Spleen (tissue), 11 donors: ENCODE data around the gene CACNA1C. TPM values are rescaled to one million over a fixed set of nuclear protein-coding genes. Genes with fewer than 3 reads are reported as not detected.

ENCODE experiments used
- DNase-seq: peaks from one replicate; pipeline ENCODE4 v3.0.0-alpha.2; 2020
- H3K27ac ChIP-seq, 8 donors: fragments of 200-600 bp; sonication (generic) in 7 of 8; 1 replicate in 4 of 8; 2 replicates in 4 of 8; pipeline versions ENCODE4 v1.5.0 to v1.8.0; 2016 to 2021; ENCODE audit warnings: inconsistent platforms in 4 of 8, mild to moderate bottlenecking in 4 of 8, moderate library complexity in 1 of 8
- H3K27me3 ChIP-seq, 7 donors: fragments of 200-600 bp; sonication (generic) in 6 of 7; replicated peaks in 1 of 7; 1 replicate in 4 of 7; 2 replicates in 3 of 7; pipeline versions ENCODE4 v1.5.0 to v1.8.0; 2016 to 2021; ENCODE audit warnings: inconsistent platforms in 3 of 7, mild to moderate bottlenecking in 1 of 7
- H3K36me3 ChIP-seq, 6 donors: fragments of 200-600 bp; sonication (generic) in 5 of 6; 1 replicate in 4 of 6; 2 replicates in 2 of 6; pipeline versions ENCODE4 v1.5.0 to v1.8.0; 2016 to 2021; ENCODE audit warnings: inconsistent platforms in 2 of 6
- H3K4me1 ChIP-seq, 6 donors: fragments of 200-600 bp; sonication (generic) in 5 of 6; 1 replicate in 3 of 6; 2 replicates in 3 of 6; pipeline versions ENCODE4 v1.5.0 to v1.8.0; 2016 to 2021; ENCODE audit warnings: inconsistent platforms in 3 of 6
- H3K4me3 ChIP-seq, 8 donors: fragments of 200-600 bp; sonication (generic) in 7 of 8; 1 replicate in 4 of 8; 2 replicates in 4 of 8; pipeline versions ENCODE4 v1.5.0 to v1.8.0; 2016 to 2021; ENCODE audit warnings: inconsistent platforms in 4 of 8, mild to moderate bottlenecking in 4 of 8, moderate library complexity in 2 of 8
- H3K9me3 ChIP-seq, 8 donors: fragments of 200-600 bp; sonication (generic) in 7 of 8; 1 replicate in 4 of 8; 2 replicates in 4 of 8; pipeline versions ENCODE4 v1.5.0 to v1.8.0; 2016 to 2021; ENCODE audit warnings: inconsistent platforms in 4 of 8
- POLR2A ChIP-seq, 3 donors: fragments of 450-650 bp; IDR thresholded peaks; one replicate each; pipeline ENCODE4 v1.5.1; 2017; ENCODE audit warnings: antibody characterized with exemption in 3 of 3, mild to moderate bottlenecking in 1 of 3
- POLR2AphosphoS5 ChIP-seq, 3 donors: sonication (generic); formaldehyde crosslinking; IDR thresholded peaks; one replicate each; pipeline ENCODE4 v1.5.1; 2017; ENCODE audit warnings: antibody characterized with exemption in 3 of 3
- WGBS, 5 donors: extraction: QIAGEN DNeasy Blood & Tissue Kit in 3 of 5; methylation state at CpG; one replicate each; pipeline versions ENCODE4 v1.1.5 to v1.1.7; 2013 to 2018; 5-methylcytosine and 5-hydroxymethylcytosine counted together
- intact Hi-C: fragments of 100-400 bp; cut with DNase I; formaldehyde crosslinking; loops from one replicate; pipeline ENCODE4 v1.15.0; 2023; ENCODE audit warnings: low total_unique reads
- polyA plus RNA-seq, 3 donors: library from polyadenylated mRNA; stranded (reverse); fragments of 200-250 nt; gene quantifications; one replicate each; pipeline ENCODE4 v1.2.1, GENCODE V29; 2013
- total RNA-seq, 7 donors: library from RNA; depleted of rRNA in 3 of 7; stranded (reverse); fragments of >200 nt in 3 of 7; fragmentation: NEBNext Ultra II Directional in 4 of 7; extraction: Animal tissue kit (Norgen Biotek cat#: 25700) in 4 of 7; gene quantifications; one replicate each; pipeline versions ENCODE4 v1.1.0 to v1.2.1, GENCODE V29; 2016 to 2021
- TF ChIP-seq, protein P1 (sequence below), 11 experiments: fragments of 200-600 bp in 7 of 11; fragments of 450-650 bp in 4 of 11; sonication (generic) in 4 of 11; IDR thresholded peaks in 8 of 11; conservative IDR thresholded peaks in 3 of 11; 1 replicate in 7 of 11; 2 replicates in 4 of 11; pipeline versions ENCODE4 v1.4.0 to v1.8.0; 2016 to 2021; ENCODE audit warnings: antibody characterized with exemption in 11 of 11, inconsistent platforms in 4 of 11, mild to moderate bottlenecking in 1 of 11
- donor health status: healthy with polysubstance abuse.
- donor health status: DM: no; HTN: no; CAD: no; lungs with moderate emphysema.
- donor health status: DM: no; HTN: no; CAD: no.
- donor health status: Bipolar disorder and iron deficiency.
- donor health status: healthy.
- donor health status: DM: no; HTN: no; CAD: no.
- donor health status: DM: yes; HTN: yes; CAD: no.

Gene CACNA1C
- total and polyA plus RNA-seq, 10 donors, result 0.67 to 27.6 (median 18.4) TPM

DNA sequence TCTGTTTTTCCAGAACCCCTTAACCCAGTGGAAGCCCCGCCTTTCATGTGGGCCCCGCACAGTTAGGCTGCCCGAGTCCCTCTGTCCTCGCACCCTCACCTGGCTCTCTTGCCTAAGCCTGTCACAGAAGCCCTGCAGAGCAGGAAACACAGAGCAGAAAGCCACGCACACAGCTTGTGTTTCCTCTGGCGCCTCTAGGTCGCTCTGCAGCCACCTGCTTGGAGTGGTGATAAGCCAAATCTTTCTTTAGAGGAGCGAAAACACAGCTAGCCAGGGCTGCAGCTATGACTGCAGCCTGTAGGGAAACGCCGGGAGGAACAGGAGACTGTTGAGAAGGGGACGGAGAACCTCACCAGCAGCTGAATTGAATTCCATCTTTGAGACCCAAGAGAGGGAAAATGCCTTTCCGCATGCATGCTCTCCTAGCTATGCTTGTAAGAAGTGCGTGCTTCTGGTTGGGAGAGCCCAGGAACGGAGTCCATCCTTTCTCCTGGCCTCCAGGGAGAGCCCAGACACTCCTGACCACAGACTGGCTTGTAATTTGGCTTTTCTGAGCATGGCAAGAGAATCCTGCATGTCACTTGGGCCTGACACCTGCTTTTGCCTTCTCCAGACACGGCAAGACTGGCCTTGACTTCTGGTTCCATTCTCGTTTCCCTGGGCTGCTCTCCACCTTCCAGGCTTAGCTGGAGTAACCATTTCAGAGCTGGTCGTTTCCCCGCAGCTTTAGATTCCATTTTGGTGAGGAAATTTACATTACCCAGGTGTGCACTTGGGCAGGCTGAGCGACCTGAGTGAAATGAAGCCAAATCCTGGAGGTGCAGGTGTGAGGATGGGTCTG is 301.6 kb downstream of the CACNA1C start:
- TF ChIP-seq, protein P1, sequence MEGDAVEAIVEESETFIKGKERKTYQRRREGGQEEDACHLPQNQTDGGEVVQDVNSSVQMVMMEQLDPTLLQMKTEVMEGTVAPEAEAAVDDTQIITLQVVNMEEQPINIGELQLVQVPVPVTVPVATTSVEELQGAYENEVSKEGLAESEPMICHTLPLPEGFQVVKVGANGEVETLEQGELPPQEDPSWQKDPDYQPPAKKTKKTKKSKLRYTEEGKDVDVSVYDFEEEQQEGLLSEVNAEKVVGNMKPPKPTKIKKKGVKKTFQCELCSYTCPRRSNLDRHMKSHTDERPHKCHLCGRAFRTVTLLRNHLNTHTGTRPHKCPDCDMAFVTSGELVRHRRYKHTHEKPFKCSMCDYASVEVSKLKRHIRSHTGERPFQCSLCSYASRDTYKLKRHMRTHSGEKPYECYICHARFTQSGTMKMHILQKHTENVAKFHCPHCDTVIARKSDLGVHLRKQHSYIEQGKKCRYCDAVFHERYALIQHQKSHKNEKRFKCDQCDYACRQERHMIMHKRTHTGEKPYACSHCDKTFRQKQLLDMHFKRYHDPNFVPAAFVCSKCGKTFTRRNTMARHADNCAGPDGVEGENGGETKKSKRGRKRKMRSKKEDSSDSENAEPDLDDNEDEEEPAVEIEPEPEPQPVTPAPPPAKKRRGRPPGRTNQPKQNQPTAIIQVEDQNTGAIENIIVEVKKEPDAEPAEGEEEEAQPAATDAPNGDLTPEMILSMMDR (IDR thresholded peaks at IDR 0.05 in 8 of 11, conservative IDR thresholded peaks at IDR 0.05 in 3 of 11), result no peak
- intact Hi-C loops, result no loop called here
- H3K4me1 ChIP-seq, result peaks cover 0 to 56% (median 32%) of the 10 kb centered on the region in 6 donors
- DNase-seq, result peak; percentile 54
- H3K4me3 ChIP-seq, result no peak overlapping the region
- peaks cover 0 to 20% (median 0%) of the 10 kb centered on the region in 7 donors for H3K27me3 ChIP-seq
- no peaks in the 10 kb centered on the region for H3K36me3 ChIP-seq
- H3K27ac ChIP-seq, result no peak overlapping the region
- H3K9me3 ChIP-seq, result no peaks in the 10 kb centered on the region
- 46 to 60% (median 50%) methylated on average over 19 of the region's 19 CpGs for WGBS, 5 donors

DNA sequence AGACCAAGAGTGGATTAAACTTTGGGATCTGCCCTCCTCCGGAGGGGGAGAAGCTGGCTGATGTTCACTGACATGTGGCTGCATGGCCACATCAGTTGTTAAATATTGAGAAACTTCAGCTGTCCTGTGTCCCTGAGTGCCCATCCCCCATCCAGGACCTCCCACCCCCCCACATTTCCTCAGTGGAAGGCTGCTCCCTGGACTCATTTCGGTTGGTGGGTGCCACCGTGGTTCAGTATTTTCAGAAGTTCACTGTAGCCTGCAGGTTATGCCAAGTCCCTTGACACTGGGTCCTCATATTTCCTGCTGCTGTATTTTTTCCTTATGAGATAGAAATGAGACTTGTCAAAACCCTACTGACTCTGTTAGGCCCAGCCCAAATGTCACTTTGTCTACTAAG is 302.4 kb downstream of the CACNA1C start:
- intact Hi-C loops, result no loop called here
- WGBS, 5 donors, result 22 to 45% (median 32%) methylated on average over 3 of the region's 3 CpGs

DNA sequence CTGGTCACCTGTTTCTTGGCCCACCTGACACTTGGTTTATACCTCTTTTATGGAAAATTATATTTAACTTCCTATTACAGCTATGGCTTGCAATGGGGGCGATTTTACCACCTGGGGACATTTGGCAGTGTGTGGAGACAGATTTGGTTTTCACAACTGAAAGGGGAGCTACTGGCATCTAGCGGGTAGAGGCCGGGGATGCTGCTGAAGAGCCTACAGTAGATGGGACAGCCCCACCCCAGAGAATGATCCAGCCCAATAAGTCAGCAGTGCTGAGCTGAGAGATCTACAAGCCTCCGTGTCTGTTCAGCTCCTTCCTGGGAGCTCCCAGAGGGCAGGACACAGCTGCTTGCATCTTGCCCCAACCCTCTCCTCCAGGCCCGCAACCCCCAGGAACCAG is 302.8 kb downstream of the CACNA1C start:
- H3K4me3 ChIP-seq, result no peak overlapping the region
- H3K27me3 ChIP-seq, result peaks cover 0 to 20% (median 0%) of the 10 kb centered on the region in 7 donors
- 63 to 81% (median 77%) methylated on average over 5 of the region's 5 CpGs for WGBS, 5 donors
- intact Hi-C loops, result no loop called here
- no peaks in the 10 kb centered on the region for H3K9me3 ChIP-seq
- H3K27ac ChIP-seq, result no peak overlapping the region
- DNase-seq, result no peak
- TF ChIP-seq POLR2AphosphoS5 (IDR thresholded peaks at IDR 0.05) (no peak), POLR2A (IDR thresholded peaks at IDR 0.05) (no peak)
- TF ChIP-seq, protein P1 (IDR thresholded peaks at IDR 0.05 in 8 of 11, conservative IDR thresholded peaks at IDR 0.05 in 3 of 11), result no peak
- H3K4me1 ChIP-seq, result peaks cover 0 to 64% (median 36%) of the 10 kb centered on the region in 6 donors
- H3K36me3 ChIP-seq, result no peaks in the 10 kb centered on the region

More for the DNA sequence above, 302.4 kb downstream of the CACNA1C start:
- DNase-seq, result no peak
- Histone ChIP-seq H3K36me3 (no peaks in the 10 kb centered on the region), H3K27ac (no peak overlapping the region), H3K4me1 (peaks cover 0 to 62% (median 36%) of the 10 kb centered on the region in 6 donors), H3K9me3 (no peaks in the 10 kb centered on the region), H3K27me3 (peaks cover 0 to 20% (median 0%) of the 10 kb centered on the region in 7 donors), H3K4me3 (no peak overlapping the region)
- TF ChIP-seq, protein P1 (IDR thresholded peaks at IDR 0.05 in 8 of 11, conservative IDR thresholded peaks at IDR 0.05 in 3 of 11), result no peak
- no peak for TF ChIP-seq POLR2AphosphoS5 (IDR thresholded peaks at IDR 0.05)
- TF ChIP-seq POLR2A (IDR thresholded peaks at IDR 0.05), result no peak

DNA sequence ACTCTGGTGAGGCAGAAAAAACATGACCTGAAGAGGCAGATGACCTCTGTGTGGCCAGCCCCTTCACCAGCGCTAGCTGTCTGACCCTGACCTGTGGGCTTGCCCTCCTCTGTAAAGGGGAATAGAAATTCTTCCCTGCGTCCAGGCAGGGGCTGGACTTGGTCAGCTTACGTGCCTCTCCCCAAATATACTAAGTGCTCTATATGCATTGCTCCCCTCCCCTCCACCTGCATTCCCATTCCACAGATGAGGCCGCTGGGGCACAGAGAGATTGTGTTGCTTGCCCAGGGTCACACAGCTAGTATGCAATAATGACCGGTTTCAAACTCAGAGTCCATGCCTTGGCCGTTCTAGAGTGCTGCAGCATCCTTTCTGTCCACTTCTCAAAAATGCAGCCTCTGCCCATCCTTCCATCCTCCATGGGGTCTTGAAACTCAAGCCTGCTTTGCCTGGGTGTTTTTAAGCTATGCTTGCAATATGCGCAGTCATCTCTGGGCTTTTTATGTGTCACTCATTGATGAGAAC is 303.9 kb downstream of the CACNA1C start:
- peaks cover 0 to 65% (median 36%) of the 10 kb centered on the region in 6 donors for H3K4me1 ChIP-seq
- 78 to 92% (median 80%) methylated on average over 5 to 7 of the region's 7 CpGs for WGBS, 5 donors
- no peaks in the 10 kb centered on the region for H3K36me3 ChIP-seq
- no peaks in the 10 kb centered on the region for H3K9me3 ChIP-seq
- no peak overlapping the region for H3K4me3 ChIP-seq
- peak overlapping the region in 1 of 8 donors; percentile 80 for H3K27ac ChIP-seq
- intact Hi-C loops, result no loop called here
- TF ChIP-seq POLR2A (IDR thresholded peaks at IDR 0.05), result no peak
- TF ChIP-seq, protein P1 (IDR thresholded peaks at IDR 0.05 in 8 of 11, conservative IDR thresholded peaks at IDR 0.05 in 3 of 11), result no peak
- TF ChIP-seq POLR2AphosphoS5 (IDR thresholded peaks at IDR 0.05), result no peak
- peaks cover 0 to 20% (median 0%) of the 10 kb centered on the region in 7 donors for H3K27me3 ChIP-seq
- DNase-seq, result no peak
